Retinal pigment epithelial cell (primary cell): ENCODE results near the gene FAM193A.
"Not testable (repeated sequence)": the region's sequence is repeated elsewhere in the genome, so short reads cannot be mapped to it uniquely, and the experiment has no call there.

Experiments used
- DNase-seq: peaks from one replicate; pipeline ENCODE4 v3.0.0-alpha.2; 2010; ENCODE audit warnings: low read depth
- H3K4me3 ChIP-seq: 2 replicates; pipeline ENCODE4 v1.5.1; 2011; ENCODE audit warnings: mild to moderate bottlenecking, low read length, control low read depth, moderate library complexity
- CTCF ChIP-seq: conservative IDR thresholded peaks from 2 replicates; pipeline ENCODE4 v1.5.1; 2011; ENCODE audit warnings: low read depth, low read length, control low read depth, inconsistent platforms

FAM193A gene

GRCh38 chr4:2725380-2725779 is 188.9 kb downstream of the FAM193A start:
- TF ChIP-seq CTCF: no peak
- no peak overlapping the region for H3K4me3 ChIP-seq
- DNase-seq: no peak

- not testable (repeated sequence) for H3K4me3 ChIP-seq, DNase-seq
These were observed 190.4 kb downstream of the FAM193A start for GRCh38 chr4:2726881-2727280.

GRCh38 chr4:2728221-2728620 is 191.8 kb downstream of the FAM193A start:
- DNase-seq: no peak
- no peak overlapping the region for H3K4me3 ChIP-seq
- no peak for TF ChIP-seq CTCF

GRCh38 chr4:2728806-2729532 is 192.5 kb downstream of the FAM193A start:
- no peak for DNase-seq
- TF ChIP-seq CTCF: no peak
- H3K4me3 ChIP-seq: no peak overlapping the region

- H3K4me3 ChIP-seq: no peak overlapping the region
- no peak for TF ChIP-seq CTCF
- DNase-seq: no peak
These were observed 193.1 kb downstream of the FAM193A start for GRCh38 chr4:2729533-2729875.

- H3K4me3 ChIP-seq: no peak overlapping the region
- DNase-seq: no peak
- TF ChIP-seq CTCF: no peak
These were observed 195.5 kb downstream of the FAM193A start for GRCh38 chr4:2731907-2732317.

- H3K4me3 ChIP-seq: no peak overlapping the region
- no peak for DNase-seq
- no peak for TF ChIP-seq CTCF
These were observed 196.1 kb downstream of the FAM193A start for GRCh38 chr4:2732526-2732925.
